Colonic mucosa (tissue), 4 donors: ENCODE data around the gene NEK4. TPM values are rescaled to one million over a fixed set of nuclear protein-coding genes. Genes with fewer than 3 reads are reported as not detected.

ENCODE experiments used
- DNase-seq: peaks from one replicate; pipeline ENCODE4 v3.0.0-alpha.2; 2020
- H3K27ac ChIP-seq: fragments of 200-600 bp; one replicate; pipeline ENCODE4 v1.8.0; 2021
- H3K27me3 ChIP-seq: fragments of 200-600 bp; one replicate; pipeline ENCODE4 v1.8.0; 2021
- H3K36me3 ChIP-seq: fragments of 200-600 bp; one replicate; pipeline ENCODE4 v1.8.0; 2021
- H3K4me1 ChIP-seq: fragments of 200-600 bp; one replicate; pipeline ENCODE4 v1.8.0; 2021; ENCODE audit warnings: mild to moderate bottlenecking
- H3K4me3 ChIP-seq: fragments of 200-600 bp; one replicate; pipeline ENCODE4 v1.8.0; 2021
- H3K9ac ChIP-seq, 2 donors: one replicate each; pipeline ENCODE4 v1.7.0; 2013; ENCODE audit warnings: control low read depth in 2 of 2, low read depth in 2 of 2, low read length in 2 of 2
- H3K9me3 ChIP-seq: fragments of 200-600 bp; one replicate; pipeline ENCODE4 v1.8.0; 2021
- intact Hi-C: fragments of 100-400 bp; cut with DNase I; formaldehyde crosslinking; loops from one replicate; pipeline ENCODE4 v1.14.1; 2022
- total RNA-seq, 2 donors: library from RNA; stranded (reverse); fragmentation: NEBNext Ultra II Directional in 1 of 2; extraction: Animal tissue kit (Norgen Biotek cat#: 25700) in 1 of 2; gene quantifications; one replicate each; pipeline ENCODE4 v1.2.1, GENCODE V29; 2021
- TF ChIP-seq, protein P1 (sequence below): fragments of 200-600 bp; IDR thresholded peaks from one replicate; pipeline ENCODE4 v1.8.0; 2022; ENCODE audit warnings: antibody characterized with exemption, mild to moderate bottlenecking
- donor health status: healthy.
- donor health status: DM: no; HTN: no; CAD: no.
- donor health status: DM: no; HTN: no; CAD: no.

Gene NEK4
- total RNA-seq, 2 donors from 2014 or later: 21.2 to 29.1 TPM

DNA sequence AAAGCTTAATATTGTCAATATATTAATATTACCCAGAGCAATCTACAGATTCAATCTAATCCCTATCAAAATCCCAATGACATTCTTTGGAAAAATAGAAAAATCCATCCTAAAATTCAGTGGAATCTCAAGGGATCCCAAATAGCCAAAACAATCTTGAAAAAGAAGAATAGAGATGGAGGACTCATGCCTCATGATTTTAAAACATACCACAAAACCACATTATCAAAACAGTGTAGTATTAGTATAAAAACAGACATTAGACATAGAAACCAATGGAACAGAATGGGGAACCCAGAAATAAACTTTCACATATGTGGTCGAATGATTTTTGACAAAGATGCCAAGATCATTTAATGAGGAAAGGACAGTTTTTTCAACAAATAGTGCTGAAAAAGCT lies 14.6 kb downstream of the NEK4 start:
- Histone ChIP-seq H3K9ac (no peak overlapping the region), H3K27ac (no peak overlapping the region), H3K9me3 (no peaks in the 10 kb centered on the region), H3K27me3 (no peaks in the 10 kb centered on the region), H3K4me1 (no peaks in the 10 kb centered on the region), H3K4me3 (no peak overlapping the region), H3K36me3 (peaks cover 4% of the 10 kb centered on the region)
- TF ChIP-seq, protein P1, sequence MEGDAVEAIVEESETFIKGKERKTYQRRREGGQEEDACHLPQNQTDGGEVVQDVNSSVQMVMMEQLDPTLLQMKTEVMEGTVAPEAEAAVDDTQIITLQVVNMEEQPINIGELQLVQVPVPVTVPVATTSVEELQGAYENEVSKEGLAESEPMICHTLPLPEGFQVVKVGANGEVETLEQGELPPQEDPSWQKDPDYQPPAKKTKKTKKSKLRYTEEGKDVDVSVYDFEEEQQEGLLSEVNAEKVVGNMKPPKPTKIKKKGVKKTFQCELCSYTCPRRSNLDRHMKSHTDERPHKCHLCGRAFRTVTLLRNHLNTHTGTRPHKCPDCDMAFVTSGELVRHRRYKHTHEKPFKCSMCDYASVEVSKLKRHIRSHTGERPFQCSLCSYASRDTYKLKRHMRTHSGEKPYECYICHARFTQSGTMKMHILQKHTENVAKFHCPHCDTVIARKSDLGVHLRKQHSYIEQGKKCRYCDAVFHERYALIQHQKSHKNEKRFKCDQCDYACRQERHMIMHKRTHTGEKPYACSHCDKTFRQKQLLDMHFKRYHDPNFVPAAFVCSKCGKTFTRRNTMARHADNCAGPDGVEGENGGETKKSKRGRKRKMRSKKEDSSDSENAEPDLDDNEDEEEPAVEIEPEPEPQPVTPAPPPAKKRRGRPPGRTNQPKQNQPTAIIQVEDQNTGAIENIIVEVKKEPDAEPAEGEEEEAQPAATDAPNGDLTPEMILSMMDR: no peak
- no peak for DNase-seq
- intact Hi-C loops: loop anchor here (10.0 kb wide), 1 partner anchor 169 kb away; no protein-coding TSS in a partner anchor

- TF ChIP-seq, protein P1: no peak
- Histone ChIP-seq H3K27me3 (no peaks in the 10 kb centered on the region), H3K4me1 (no peaks in the 10 kb centered on the region), H3K4me3 (no peak overlapping the region), H3K9me3 (no peaks in the 10 kb centered on the region), H3K27ac (no peak overlapping the region), H3K36me3 (peaks cover 1% of the 10 kb centered on the region), H3K9ac (no peak overlapping the region)
- no peak for DNase-seq
- intact Hi-C loops: loop anchor here (10.0 kb wide), 1 partner anchor 170 kb away; no protein-coding TSS in a partner anchor
Measured at GRCh38 chr3:52754373-52754772, 16.4 kb downstream of the NEK4 start.

- no peak overlapping the region for H3K4me3 ChIP-seq
- H3K36me3 ChIP-seq: no peaks in the 10 kb centered on the region
- H3K4me1 ChIP-seq: no peaks in the 10 kb centered on the region
- TF ChIP-seq, protein P1: no peak
- intact Hi-C loops: loop anchor here (10.0 kb wide), 1 partner anchor 173 kb away; no protein-coding TSS in a partner anchor
- H3K27me3 ChIP-seq: no peaks in the 10 kb centered on the region
- no peaks in the 10 kb centered on the region for H3K9me3 ChIP-seq
- H3K9ac ChIP-seq: no peak overlapping the region
- no peak overlapping the region for H3K27ac ChIP-seq
- DNase-seq: no peak
Measured at GRCh38 chr3:52752045-52752660, 18.6 kb downstream of the NEK4 start.

GRCh38 chr3:52743721-52744120 lies 27.0 kb downstream of the NEK4 start:
- TF ChIP-seq, protein P1: no peak
- no peak overlapping the region for H3K27ac ChIP-seq
- no peaks in the 10 kb centered on the region for H3K36me3 ChIP-seq
- H3K4me1 ChIP-seq: no peaks in the 10 kb centered on the region
- no peak overlapping the region for H3K4me3 ChIP-seq
- no peak for DNase-seq
- intact Hi-C loops: loop anchor here (10.0 kb wide), 1 partner anchor 331 kb away; no protein-coding TSS in a partner anchor
- no peaks in the 10 kb centered on the region for H3K9me3 ChIP-seq
- H3K9ac ChIP-seq: no peak overlapping the region
- no peaks in the 10 kb centered on the region for H3K27me3 ChIP-seq

GRCh38 chr3:52743152-52743551 lies 27.6 kb downstream of the NEK4 start:
- Histone ChIP-seq H3K4me3 (no peak overlapping the region), H3K36me3 (no peaks in the 10 kb centered on the region), H3K9ac (no peak overlapping the region), H3K27ac (no peak overlapping the region), H3K27me3 (no peaks in the 10 kb centered on the region), H3K4me1 (no peaks in the 10 kb centered on the region), H3K9me3 (no peaks in the 10 kb centered on the region)
- TF ChIP-seq, protein P1: no peak
- intact Hi-C loops: loop anchor here (10.0 kb wide), 1 partner anchor 332 kb away; no protein-coding TSS in a partner anchor
- DNase-seq: no peak
